ENCODE data around the gene SDK1.
"Not testable (repeated sequence)": the region's sequence is repeated elsewhere in the genome, so short reads cannot be mapped to it uniquely, and the experiment has no call there.

Gene SDK1

GRCh38 chr7:3712841-3713240, 411.8 kb downstream of the SDK1 start:
- DNase-seq (ENCODE audit: low read depth in 1 of 2, low spot score in 1 of 2): no peak

DNA sequence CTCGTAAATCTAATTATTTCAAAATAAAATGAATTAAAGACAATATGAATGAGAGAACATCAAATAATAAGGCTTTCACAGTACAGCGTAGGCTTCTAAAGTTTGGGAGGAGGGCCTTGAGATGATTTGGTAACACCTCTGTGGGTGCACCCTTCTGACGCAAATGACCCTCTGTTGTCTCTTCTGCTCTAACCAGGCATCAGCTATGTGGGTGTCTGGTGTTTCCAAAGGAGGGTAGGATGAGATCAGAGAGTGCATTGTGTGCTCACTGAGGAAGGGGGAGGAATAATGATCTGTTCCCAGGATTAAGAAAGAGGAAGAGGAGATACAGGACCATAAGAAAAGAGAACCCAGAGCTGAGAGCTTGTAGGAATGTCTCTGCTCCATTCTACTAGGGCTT, 420.4 kb downstream of the SDK1 start:
- no peak for DNase-seq (ENCODE audit: low read depth in 1 of 2, low spot score in 1 of 2)

- DNase-seq (ENCODE audit: low read depth in 1 of 2, low spot score in 1 of 2): no peak
Observed at GRCh38 chr7:3722396-3722922, 421.4 kb downstream of the SDK1 start.

DNA sequence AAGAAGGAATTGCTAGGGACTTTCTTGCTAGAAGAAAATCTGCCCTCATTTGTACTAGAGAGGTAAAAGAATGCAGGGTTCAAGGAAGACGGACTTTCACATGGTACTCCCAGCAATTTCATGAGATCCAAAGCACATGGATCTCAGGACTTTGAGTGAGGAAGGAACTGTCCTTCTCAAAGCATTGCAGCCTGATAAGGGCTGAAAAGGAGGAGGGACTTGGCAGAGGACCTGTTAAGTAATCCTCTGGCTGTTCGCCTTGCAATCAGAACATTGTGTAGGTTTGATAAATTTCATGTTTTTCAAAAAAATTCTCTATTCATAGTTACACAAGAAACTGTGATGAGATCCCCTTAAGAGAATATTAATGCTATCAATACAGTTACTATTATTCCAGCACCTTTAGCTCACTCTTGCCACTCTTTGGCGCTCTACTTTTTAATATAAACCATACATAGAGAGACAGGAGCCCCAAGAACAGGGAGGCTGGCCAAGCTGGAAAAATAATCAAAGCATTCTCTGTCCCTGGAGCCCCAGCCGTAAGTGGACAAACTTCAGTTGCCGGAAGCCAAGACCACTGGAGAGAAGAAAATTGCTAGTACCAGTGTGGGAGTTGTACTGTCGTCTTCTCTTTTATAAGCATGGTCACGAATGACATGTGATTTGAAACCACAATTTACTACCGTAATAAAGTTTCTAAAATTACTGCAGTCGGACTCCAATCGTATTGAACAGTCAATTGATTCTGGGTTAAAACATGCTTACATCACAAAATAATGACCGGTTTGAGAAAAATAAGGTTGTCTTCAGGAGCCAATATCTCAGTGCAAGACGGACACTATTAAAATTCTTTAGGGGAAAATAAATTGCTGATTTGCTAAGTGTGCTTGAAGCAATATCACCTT, 424.4 kb downstream of the SDK1 start:
- no peak for DNase-seq (ENCODE audit: low read depth in 1 of 2, low spot score in 1 of 2)

- DNase-seq (ENCODE audit: low read depth in 1 of 2, low spot score in 1 of 2): no peak
Observed at GRCh38 chr7:3730276-3730675, 429.2 kb downstream of the SDK1 start.

DNA sequence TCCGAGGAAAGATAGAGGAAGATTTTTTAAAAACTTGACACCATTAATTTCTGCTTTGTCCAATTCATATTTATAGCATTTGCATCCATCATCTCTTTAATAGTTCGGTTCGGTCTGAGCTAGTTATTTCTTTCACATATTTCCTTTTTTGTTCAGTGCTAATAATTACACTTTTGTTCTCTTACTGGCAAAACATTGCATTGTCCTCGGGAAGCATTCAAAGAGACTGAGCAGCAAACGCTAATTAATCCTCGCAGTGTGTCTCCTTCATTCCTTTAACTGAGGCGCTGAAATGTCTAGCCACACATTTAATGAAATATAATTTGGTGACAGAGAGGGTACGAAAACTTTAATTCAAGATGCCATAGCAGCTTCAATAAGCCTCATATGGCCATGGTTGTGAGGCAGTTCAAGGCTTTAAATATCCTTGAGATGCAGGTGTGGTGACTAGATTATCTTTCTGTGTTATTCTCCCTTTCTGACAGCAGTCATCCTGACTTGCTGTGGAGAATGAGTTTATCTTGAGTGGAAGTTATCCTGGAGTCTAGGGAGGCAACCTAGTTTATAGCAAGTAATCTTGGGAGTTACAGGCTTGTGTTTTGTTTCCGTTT, 431.4 kb downstream of the SDK1 start:
- no peak for DNase-seq (ENCODE audit: low read depth in 1 of 2, low spot score in 1 of 2)

GRCh38 chr7:3733541-3734140, 432.6 kb downstream of the SDK1 start:
- no peak for DNase-seq (ENCODE audit: low read depth in 1 of 2, low spot score in 1 of 2)

GRCh38 chr7:3738964-3739363, 437.9 kb downstream of the SDK1 start:
- DNase-seq (ENCODE audit: low read depth in 1 of 2, low spot score in 1 of 2): no peak

DNA sequence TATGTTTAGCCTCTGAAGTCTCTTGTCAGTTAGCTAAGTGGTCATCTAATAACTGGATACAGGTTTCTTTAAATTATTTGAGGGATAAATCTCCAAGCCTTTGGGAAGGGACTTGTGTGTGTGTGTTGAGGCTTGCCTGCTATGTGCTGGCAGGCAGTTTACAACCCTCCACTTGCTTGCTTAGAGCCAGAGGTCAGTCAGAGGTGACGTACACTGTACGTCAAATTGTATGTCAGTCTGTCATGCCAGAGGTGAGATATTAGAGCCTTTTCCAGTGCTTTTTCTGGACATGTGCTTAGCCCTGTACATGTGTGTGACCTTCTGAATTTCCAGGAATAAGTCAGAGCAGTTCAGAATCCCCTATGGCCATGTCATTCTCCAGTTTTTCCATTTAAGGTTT, 438.9 kb downstream of the SDK1 start:
- no peak for DNase-seq (ENCODE audit: low read depth in 1 of 2, low spot score in 1 of 2)

DNA sequence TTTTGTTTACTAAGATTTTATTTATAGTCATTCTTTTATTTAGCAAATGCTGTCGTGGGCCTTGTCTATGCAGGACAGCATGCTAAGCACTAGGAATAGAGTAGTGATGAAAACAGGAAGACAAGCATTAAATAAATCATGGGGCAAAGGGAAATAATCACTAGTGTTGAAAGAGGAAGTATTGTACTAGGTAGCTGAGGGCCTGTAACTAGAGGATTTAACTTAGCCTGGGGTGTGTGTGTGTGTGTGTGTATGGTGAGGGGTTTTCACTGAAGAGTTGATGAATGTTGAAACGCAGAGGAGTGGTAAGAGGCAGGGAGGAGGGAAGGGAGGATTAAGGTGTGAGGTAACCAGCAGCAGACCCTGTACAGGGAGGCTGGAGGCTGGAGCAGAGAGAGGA, 446.4 kb downstream of the SDK1 start:
- no peak for DNase-seq (ENCODE audit: low read depth in 1 of 2, low spot score in 1 of 2)

- no peak for DNase-seq (ENCODE audit: low read depth in 1 of 2, low spot score in 1 of 2)
Observed at GRCh38 chr7:3748389-3748788, 447.3 kb downstream of the SDK1 start.

DNA sequence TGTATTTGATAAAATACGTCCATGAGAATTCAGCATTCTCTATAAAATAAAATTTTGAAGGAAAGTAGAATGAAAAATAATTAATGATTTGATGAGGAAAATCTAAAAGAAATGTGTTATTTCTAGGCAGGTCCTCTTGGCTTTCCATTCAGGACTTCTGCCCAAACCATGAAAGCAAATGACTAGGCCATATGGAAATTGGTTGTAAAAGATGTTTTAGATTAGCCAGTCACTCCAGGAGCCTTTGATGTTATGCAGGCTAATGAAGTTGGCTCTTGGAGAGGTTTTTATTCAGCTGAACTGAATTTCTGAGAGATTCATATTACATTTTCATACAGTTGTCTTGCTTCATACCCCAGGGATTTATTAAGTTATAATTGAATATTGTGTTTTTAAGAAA, 452.8 kb downstream of the SDK1 start:
- DNase-seq (ENCODE audit: low read depth in 1 of 2, low spot score in 1 of 2): no peak

GRCh38 chr7:3754493-3755341, 453.7 kb downstream of the SDK1 start:
- no peak for DNase-seq (ENCODE audit: low read depth in 1 of 2, low spot score in 1 of 2)

GRCh38 chr7:3755778-3756453, 454.9 kb downstream of the SDK1 start:
- DNase-seq (ENCODE audit: low read depth in 1 of 2, low spot score in 1 of 2): not testable (repeated sequence)

GRCh38 chr7:3757059-3757458, 456.0 kb downstream of the SDK1 start:
- DNase-seq (ENCODE audit: low read depth in 1 of 2, low spot score in 1 of 2): no peak

GRCh38 chr7:3760651-3761050, 459.6 kb downstream of the SDK1 start:
- DNase-seq (ENCODE audit: low read depth in 1 of 2, low spot score in 1 of 2): no peak

DNA sequence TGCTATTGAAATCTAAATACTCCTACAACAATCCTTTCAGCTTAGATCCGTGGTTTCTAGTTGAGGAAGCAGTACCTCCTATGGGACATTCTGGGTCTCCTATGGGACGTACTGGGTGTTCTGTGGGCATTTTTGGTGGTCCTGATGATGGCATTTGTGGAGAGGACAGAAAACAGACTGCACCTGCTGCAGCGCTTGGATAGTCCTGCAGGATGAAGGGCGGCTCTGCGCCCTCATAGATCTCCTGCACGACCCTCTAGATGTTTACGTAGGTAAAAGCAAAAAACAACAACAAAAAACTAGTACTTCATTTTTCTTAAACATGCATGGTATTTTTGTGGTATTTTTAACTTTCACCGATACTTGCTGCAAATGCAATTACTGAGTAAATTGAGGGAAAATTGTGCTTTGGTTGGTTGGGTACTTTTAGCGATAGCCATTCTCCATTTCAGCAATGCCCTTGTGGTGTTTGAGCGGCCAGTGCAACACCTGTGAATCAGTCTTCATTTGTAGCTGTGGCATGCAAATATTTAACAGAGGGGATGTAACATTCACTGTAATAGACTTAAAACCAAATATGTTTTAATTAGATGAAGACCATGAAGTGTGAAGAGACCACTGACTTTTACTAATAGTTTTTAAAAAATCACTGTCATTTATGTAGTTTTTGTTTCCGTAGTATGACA, 461.2 kb downstream of the SDK1 start:
- no peak for DNase-seq (ENCODE audit: low read depth in 1 of 2, low spot score in 1 of 2)

DNA sequence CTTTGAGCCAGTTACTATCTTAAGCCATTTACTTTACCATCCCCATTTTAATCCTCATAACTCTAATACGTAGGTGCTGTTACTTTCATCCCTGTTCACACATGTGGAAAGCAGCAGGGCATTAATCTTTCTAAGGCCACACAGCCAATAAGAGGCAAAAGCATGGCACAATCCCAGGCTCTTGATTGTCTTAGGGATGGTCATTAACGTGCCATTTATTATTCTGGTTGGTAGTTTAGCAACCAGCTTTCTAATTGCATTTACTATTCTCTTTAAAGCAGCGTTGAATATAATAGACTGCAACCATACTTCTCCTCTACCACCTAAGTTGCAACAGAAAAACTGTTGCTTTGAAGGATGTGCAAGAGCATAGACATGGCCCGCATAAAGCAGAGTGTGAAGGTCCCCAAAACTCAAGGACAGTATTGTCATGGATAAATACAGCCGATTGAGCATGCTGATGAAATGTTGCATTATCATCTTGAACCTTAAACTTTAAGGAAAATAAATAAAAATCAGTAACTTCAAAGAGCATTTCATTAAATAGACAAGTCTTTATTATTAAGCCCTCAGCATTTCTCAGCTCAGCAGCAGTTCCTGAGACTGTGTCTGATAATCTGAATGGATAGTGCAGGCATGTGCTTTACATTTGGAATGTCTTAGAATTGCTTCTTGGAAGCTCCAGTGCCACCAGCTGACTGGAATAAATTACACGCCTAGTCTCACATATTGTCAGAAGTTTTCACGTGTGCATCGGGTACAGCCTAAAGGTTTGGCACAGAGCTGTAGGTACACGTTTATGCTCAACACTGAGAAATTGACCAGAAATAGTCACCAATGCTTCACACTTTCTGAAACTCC, 467.1 kb downstream of the SDK1 start:
- no peak for DNase-seq (ENCODE audit: low read depth in 1 of 2, low spot score in 1 of 2)

DNA sequence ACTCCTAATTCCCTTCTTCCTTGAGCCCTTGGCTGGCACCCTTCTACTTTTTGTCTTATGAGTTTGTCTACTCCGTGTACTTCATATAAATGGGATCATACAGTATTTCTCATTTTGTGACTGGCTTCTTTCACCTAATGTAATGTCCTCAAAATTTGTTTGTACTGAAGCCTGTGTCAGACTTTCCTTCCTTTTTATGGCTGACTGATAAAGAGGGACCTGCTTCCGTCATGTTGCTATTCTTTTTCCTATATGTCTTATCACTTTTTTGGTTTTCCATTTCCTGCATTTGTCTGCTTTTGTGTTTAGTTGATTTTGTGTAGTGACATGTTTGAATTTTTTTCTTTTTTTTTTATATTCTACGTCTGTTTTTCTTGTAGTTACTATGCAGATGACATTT, 470.9 kb downstream of the SDK1 start:
- no peak for DNase-seq (ENCODE audit: low read depth in 1 of 2, low spot score in 1 of 2)

Measured in activated CD4-positive, alpha-beta T cell treated with anti-CD3 and anti-CD28 coated beads, Interleukin-2, amount 50 U/mL, for 24 hours (primary cell).